ENCODE measurements around the gene AKT2.

AKT2 gene

DNA sequence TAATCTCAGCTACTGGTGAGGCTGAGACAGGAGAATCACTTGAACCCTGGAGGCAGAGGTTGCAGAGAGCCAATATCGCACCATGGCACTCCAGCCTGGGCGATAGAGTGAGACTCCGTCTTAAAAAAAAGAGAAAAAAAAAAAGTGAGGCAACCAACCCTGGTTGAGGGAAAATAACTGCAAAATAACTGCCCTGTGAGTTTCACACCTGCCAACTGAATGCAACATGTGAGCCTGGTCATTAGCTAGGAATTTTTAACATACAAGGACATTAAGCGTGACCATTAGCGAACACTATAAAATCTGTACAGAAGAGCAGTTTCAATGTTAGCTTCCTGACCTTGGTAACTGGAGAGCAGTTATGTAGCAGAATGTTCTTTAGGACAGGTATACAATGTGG is 56.3 kb downstream of the AKT2 start:
- Histone ChIP-seq H3K4me2 (ENCODE audit: low read length) (no peak overlapping the region), H3K36me3 (replicated peaks; ENCODE audit: low read depth, low read length) (peaks cover 4% of the 10 kb centered on the region), H3K79me2 (ENCODE audit: low read length) (no peaks in the 10 kb centered on the region), H3K4me1 (ENCODE audit: low read length) (no peaks in the 10 kb centered on the region), H3K9ac (ENCODE audit: low read length) (no peak overlapping the region), H2AFZ (ENCODE audit: low read depth, low read length) (no peak overlapping the region), H4K20me1 (ENCODE audit: insufficient read depth, low read length) (no peaks in the 10 kb centered on the region), H3K9me3 (ENCODE audit: insufficient read depth, low read length) (no peaks in the 10 kb centered on the region), H3K27me3 (ENCODE audit: low read depth, low read length) (0 out of 2 replicates have a peak, but pooled peaks cover 3% of the 10 kb centered on the region), H3K27ac (ENCODE audit: low read length) (no peak overlapping the region), H3K4me3 (ENCODE audit: low read length) (no peak overlapping the region)
- TF ChIP-seq EZH2phosphoT487 (IDR thresholded peaks at IDR 0.05; ENCODE audit: low read depth): no peak
- no peak for TF ChIP-seq CTCF (IDR thresholded peaks at IDR 0.05; ENCODE audit: low read depth, low read length)

- Histone ChIP-seq H3K4me2 (ENCODE audit: low read length) (no peak overlapping the region), H3K4me3 (ENCODE audit: low read length) (no peak overlapping the region), H3K4me1 (ENCODE audit: low read length) (no peaks in the 10 kb centered on the region), H3K9me3 (ENCODE audit: insufficient read depth, low read length) (no peaks in the 10 kb centered on the region), H4K20me1 (ENCODE audit: insufficient read depth, low read length) (no peaks in the 10 kb centered on the region), H3K27me3 (ENCODE audit: low read depth, low read length) (0 out of 2 replicates have a peak, but pooled peaks cover 3% of the 10 kb centered on the region), H3K9ac (ENCODE audit: low read length) (no peak overlapping the region), H2AFZ (ENCODE audit: low read depth, low read length) (no peak overlapping the region), H3K27ac (ENCODE audit: low read length) (no peak overlapping the region), H3K79me2 (ENCODE audit: low read length) (no peaks in the 10 kb centered on the region), H3K36me3 (replicated peaks; ENCODE audit: low read depth, low read length) (peaks cover 2% of the 10 kb centered on the region)
- TF ChIP-seq CTCF (IDR thresholded peaks at IDR 0.05; ENCODE audit: low read depth, low read length) (no peak), EZH2phosphoT487 (IDR thresholded peaks at IDR 0.05; ENCODE audit: low read depth) (no peak)
Observed at GRCh38 chr19:40228346-40228745, 56.8 kb downstream of the AKT2 start.

GRCh38 chr19:40225440-40226305 is 59.5 kb downstream of the AKT2 start:
- Histone ChIP-seq H2AFZ (ENCODE audit: low read depth, low read length) (no peak overlapping the region), H3K4me3 (ENCODE audit: low read length) (no peak overlapping the region), H3K4me1 (ENCODE audit: low read length) (no peaks in the 10 kb centered on the region), H3K9ac (ENCODE audit: low read length) (no peak overlapping the region), H4K20me1 (ENCODE audit: insufficient read depth, low read length) (no peaks in the 10 kb centered on the region), H3K27ac (ENCODE audit: low read length) (no peak overlapping the region), H3K79me2 (ENCODE audit: low read length) (no peaks in the 10 kb centered on the region), H3K9me3 (ENCODE audit: insufficient read depth, low read length) (no peaks in the 10 kb centered on the region), H3K36me3 (replicated peaks; ENCODE audit: low read depth, low read length) (no peaks in the 10 kb centered on the region), H3K4me2 (ENCODE audit: low read length) (no peak overlapping the region), H3K27me3 (ENCODE audit: low read depth, low read length) (0 out of 2 replicates have a peak, but pooled peaks cover 3% of the 10 kb centered on the region)
- TF ChIP-seq EZH2phosphoT487 (IDR thresholded peaks at IDR 0.05; ENCODE audit: low read depth) (no peak), CTCF (IDR thresholded peaks at IDR 0.05; ENCODE audit: low read depth, low read length) (no peak)

DNA sequence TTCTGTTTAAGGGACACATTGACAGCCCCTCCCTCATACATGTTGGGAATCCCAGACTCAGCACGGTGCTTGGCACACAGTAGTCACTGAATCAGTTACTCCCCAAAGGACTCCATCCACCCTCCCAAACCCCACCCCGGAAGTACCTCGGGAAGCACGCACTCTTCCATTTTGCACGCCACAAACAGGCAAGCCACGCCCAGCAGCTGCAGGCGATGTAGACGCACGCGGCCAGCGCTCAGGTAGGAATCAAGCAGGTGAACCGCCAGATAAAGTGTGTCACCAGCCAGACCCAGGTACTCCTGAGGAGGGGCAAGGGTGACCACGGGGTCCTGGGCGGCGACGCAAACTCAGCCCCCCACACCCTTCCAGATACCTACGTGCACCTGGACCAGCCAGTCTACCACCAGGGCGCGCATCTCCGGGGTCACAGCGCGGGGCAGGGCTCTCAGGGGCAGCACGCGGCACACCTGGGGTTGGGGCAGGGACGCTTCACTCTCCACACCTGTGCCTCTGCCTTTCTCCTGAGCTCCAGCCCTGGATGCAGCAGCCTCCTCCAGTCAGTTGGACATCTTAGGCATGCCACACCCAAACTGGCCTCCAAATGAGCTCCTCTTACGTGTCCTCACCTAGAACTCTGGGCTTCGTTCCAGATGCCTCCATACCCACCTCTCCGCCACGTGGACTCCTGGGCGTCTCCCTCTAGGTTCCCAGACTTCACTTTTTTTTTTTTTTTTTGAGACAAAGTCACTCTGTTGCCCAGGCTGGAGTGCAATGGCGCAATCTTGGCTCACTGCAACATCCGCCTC is 60.6 kb downstream of the AKT2 start:
- Histone ChIP-seq H3K79me2 (ENCODE audit: low read length) (no peaks in the 10 kb centered on the region), H4K20me1 (ENCODE audit: insufficient read depth, low read length) (no peaks in the 10 kb centered on the region), H3K9me3 (ENCODE audit: insufficient read depth, low read length) (no peaks in the 10 kb centered on the region), H3K9ac (ENCODE audit: low read length) (no peak overlapping the region), H2AFZ (ENCODE audit: low read depth, low read length) (no peak overlapping the region), H3K27me3 (ENCODE audit: low read depth, low read length) (0 out of 2 replicates have a peak, but pooled peaks cover 3% of the 10 kb centered on the region), H3K4me3 (ENCODE audit: low read length) (no peak overlapping the region), H3K36me3 (replicated peaks; ENCODE audit: low read depth, low read length) (no peaks in the 10 kb centered on the region), H3K4me2 (ENCODE audit: low read length) (no peak overlapping the region), H3K27ac (ENCODE audit: low read length) (no peak overlapping the region), H3K4me1 (ENCODE audit: low read length) (peaks cover 9% of the 10 kb centered on the region)
- TF ChIP-seq EZH2phosphoT487 (IDR thresholded peaks at IDR 0.05; ENCODE audit: low read depth) (no peak), CTCF (IDR thresholded peaks at IDR 0.05; ENCODE audit: low read depth, low read length) (no peak)
